ENCODE data around the gene MGLL. TPM values are rescaled to one million over a fixed set of nuclear protein-coding genes. Genes with fewer than 3 reads are reported as not detected.

The MGLL gene
- total and polyA plus RNA-seq, 8 donors: 8.6 to 318 (median 16.0) TPM

GRCh38 chr3:127844326-127844942 is 22.1 kb upstream of the MGLL start:
- ATAC-seq (no peak), DNase-seq (no peak)
- H3K36me3 ChIP-seq: no peaks in the 10 kb centered on the region
- no peak for TF ChIP-seq CTCF (IDR thresholded peaks at IDR 0.05)
- H3K27me3 ChIP-seq: no peaks in the 10 kb centered on the region
- H3K4me3 ChIP-seq: no peak overlapping the region
- peaks cover 4 to 8% of the 10 kb centered on the region in 2 donors for H3K4me1 ChIP-seq
- H3K9me3 ChIP-seq: no peaks in the 10 kb centered on the region
- intact Hi-C loops (cut with DNase I): no loop called here
- H3K27ac ChIP-seq: no peak overlapping the region

GRCh38 chr3:127840671-127841070 is 18.4 kb upstream of the MGLL start:
- no peak for DNase-seq
- intact Hi-C loops (cut with DNase I): no loop called here
- H3K27ac ChIP-seq: no peak overlapping the region
- no peaks in the 10 kb centered on the region for H3K36me3 ChIP-seq
- no peak for ATAC-seq
- no peaks in the 10 kb centered on the region for H3K4me1 ChIP-seq
- H3K9me3 ChIP-seq: no peaks in the 10 kb centered on the region
- no peak for TF ChIP-seq CTCF (IDR thresholded peaks at IDR 0.05)
- no peaks in the 10 kb centered on the region for H3K27me3 ChIP-seq
- no peak overlapping the region for H3K4me3 ChIP-seq

- Histone ChIP-seq H3K9me3 (no peaks in the 10 kb centered on the region), H3K4me3 (no peak overlapping the region), H3K4me1 (no peaks in the 10 kb centered on the region), H3K27me3 (no peaks in the 10 kb centered on the region), H3K27ac (no peak overlapping the region), H3K36me3 (no peaks in the 10 kb centered on the region)
- intact Hi-C loops (cut with DNase I): no loop called here
- no peak for TF ChIP-seq CTCF (IDR thresholded peaks at IDR 0.05)
- ATAC-seq (no peak), DNase-seq (no peak)
Measured at GRCh38 chr3:127839099-127839498, 16.8 kb upstream of the MGLL start.

- Histone ChIP-seq H3K4me3 (no peak overlapping the region), H3K27me3 (no peaks in the 10 kb centered on the region), H3K36me3 (no peaks in the 10 kb centered on the region), H3K27ac (no peak overlapping the region), H3K4me1 (no peaks in the 10 kb centered on the region), H3K9me3 (no peaks in the 10 kb centered on the region)
- intact Hi-C loops (cut with DNase I): no loop called here
- TF ChIP-seq CTCF (IDR thresholded peaks at IDR 0.05): no peak
- DNase-seq (no peak), ATAC-seq (peak; percentile 63)
Measured at GRCh38 chr3:127835993-127836882, 13.9 kb upstream of the MGLL start.

- Histone ChIP-seq H3K27me3 (no peaks in the 10 kb centered on the region), H3K4me3 (no peak overlapping the region), H3K36me3 (no peaks in the 10 kb centered on the region), H3K27ac (no peak overlapping the region), H3K9me3 (peaks cover 0 to 5% of the 10 kb centered on the region in 2 donors), H3K4me1 (no peaks in the 10 kb centered on the region)
- ATAC-seq: no peak
- no peak for DNase-seq
- intact Hi-C loops (cut with DNase I): no loop called here
- no peak for TF ChIP-seq CTCF (IDR thresholded peaks at IDR 0.05)
Measured at GRCh38 chr3:127834771-127835170, 12.5 kb upstream of the MGLL start.
